Middle frontal gyrus (tissue), 1 donor: Measurements from ENCODE around the gene GP1BA.

Source experiments
- DNase-seq: peaks from one replicate; pipeline ENCODE4 v3.0.0-alpha.2; 2015; ENCODE audit warnings: low spot score; ENCODE audit errors: extremely low spot score

The GP1BA gene

DNA sequence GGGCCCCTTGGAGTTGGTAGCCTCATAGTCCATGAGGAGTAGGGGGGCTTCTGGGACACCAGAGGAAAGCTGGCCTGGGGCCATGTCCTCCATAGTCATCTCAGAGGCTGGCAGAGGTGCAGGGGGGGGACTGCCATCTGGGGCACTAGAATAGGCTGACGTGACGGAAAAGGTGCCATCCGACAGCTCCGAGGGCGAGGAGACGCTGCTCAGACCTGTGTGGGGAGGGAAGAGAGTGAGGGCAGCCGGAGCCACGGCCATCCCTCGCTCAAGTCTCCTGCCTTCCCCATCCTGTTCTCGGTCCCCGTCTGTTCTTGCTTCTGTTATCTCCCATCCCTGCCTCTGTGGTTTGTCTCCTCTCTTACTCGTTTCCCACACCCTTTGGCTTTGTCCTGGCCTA lies 40.2 kb downstream of the GP1BA start:
- no peak for DNase-seq

DNA sequence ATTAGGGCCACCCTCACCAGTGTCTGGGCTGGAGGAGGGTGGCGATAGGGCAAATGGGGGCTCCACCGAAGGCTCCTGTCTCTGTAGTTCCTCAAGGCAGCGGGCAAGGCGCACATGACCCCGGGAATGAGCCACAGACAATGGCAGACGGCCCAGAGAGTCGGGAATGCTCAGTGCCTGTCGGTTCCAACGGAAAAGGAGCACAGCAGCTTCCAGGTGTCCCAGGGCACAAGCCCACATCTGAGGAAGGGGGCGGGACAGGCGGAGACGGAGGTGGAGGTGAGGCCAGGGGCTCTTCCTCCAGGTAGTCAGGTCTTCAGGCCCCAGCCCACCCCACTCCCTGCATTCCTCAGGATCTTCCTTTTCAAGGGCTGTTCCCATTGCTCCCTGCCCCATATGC lies 40.7 kb downstream of the GP1BA start:
- no peak for DNase-seq

DNA sequence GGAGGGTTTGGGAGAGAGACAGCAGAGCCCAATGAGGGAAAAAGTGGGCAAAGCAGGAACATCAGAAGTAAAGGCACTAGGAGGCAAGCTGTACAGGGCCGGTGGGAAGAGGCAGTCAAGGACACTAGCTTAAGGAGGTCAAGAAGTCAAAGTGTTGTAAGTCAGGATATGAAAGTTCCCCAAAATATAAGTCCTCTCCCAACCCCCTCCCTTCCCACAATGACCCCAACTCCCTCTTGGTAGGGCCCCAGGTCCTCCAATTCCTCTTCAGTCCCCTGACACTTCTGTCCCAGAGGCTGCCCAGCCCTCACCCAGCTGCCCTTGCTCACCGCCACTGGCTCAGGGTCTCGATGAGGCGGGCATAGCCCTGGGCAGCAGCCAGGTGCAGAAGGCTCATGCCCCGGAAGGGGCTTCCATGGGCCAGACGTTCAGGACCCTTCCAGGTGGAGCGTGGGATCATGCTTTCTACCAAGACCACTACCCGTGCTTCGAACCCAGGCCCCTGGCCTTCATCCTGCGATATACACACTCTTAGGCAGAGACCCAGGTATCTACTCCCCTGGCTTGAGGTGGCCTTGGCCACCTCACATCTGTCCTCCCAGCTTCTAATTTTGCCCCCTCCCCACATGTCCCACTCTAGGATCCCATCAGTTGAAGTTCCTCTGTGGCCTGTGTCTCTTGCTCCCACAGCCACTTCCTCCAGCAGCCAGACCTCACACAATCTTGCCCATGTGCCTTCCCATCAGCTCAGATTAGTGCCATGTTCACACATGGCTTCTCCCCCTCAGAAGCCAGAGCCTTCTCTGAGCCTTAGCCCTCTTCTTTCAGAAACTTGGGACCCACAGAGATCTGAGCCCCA lies 41.4 kb downstream of the GP1BA start:
- no peak for DNase-seq

DNA sequence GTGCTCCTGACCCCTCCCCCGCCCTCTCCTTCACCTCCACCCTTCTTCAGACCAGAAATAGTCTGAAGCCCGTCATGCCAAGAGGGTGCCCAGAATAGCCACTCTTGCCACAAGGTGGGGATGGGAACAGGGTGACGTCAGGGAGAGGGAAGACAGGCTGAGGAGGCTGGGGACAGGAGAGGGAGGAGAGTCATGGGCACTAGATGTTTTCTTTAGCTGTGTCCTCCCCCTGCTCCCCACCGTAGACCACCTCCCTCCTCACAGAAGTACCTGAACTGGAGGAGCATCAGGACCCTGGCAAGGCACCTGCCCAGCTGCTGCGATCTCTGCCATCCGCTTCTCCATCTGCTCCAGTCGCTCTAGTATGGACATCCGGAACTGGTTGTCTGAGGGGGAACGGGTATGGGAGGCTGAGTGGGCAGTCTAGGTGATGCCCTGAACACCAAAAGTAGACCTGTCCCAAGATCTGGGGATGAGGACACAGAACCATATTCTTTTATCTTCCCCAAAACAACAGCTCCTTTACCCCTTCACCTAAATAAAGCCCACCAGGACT lies 42.1 kb downstream of the GP1BA start:
- DNase-seq: no peak

DNA sequence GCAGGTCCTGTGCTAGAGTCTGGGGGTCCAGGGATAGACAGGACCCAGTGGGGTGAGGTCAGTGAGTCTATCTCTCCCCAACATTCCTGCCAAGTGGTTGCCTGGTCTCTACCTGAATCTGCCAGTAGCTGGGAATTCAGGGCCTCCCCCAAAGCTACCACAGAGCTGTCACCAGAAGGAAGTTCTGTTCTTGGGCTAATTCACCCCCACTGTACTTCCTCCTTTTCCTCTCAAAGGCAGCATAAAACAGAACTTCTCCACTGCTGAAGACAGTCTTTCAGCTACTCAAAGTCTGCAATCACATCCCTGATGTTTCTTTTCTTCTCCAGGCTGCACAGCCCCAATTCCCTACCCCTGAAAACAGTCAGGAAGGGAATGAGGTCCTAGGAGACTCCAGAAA lies 46.6 kb downstream of the GP1BA start:
- DNase-seq: no peak

DNA sequence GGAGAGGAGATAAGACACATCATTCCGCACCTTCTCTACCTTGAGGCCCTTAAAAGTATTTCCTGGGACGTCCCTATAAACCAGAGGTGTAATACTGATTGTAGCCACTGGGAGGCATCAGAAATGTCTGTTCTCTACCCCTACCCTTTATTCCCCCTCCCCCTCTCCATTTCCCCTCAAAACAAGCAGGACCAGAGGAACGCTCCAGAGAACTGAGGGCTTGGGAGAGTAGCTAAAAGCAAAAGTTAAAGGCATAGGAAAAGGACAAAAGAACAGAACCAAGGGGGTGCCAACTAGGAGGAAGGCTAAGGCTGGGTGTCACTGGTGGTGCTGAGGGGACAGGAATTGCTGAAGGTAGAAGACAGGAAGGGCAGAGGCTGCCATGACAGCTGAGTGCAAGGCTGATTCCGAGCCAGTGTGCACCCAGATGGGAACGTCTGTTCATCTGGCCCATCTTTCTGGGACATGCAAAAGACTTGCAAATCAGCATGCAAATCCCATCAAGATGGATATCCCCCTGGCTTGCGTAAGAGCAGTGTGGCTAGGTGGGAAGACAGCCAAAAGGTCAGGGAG lies 48.7 kb downstream of the GP1BA start:
- DNase-seq: no peak

DNA sequence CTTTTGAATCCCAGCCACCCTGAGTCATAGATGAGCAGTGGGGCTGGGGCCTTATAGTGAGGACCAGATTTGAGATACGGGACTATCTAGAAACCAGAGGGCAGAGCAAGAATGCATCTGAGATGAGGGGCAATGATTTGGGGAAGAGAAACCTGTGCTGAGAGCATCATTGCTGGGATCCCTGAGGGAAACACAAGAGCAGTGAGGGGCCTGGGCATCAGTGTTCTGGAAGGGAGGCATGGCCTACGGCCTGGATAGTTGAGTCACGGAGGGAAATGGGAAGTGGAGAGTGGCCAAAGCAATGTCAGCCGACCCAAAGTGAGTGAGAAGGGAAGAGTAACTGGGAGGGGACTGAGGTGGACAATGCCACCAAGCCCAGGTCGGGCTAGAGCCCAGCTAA lies 50.2 kb downstream of the GP1BA start:
- DNase-seq: no peak
